CD4-positive, alpha-beta T cell treated with Interleukin-17A for 4 hours (primary cell): ENCODE results near the gene IRF2BPL.

Experiments used
- DNase-seq: peaks from one replicate; pipeline ENCODE4 v3.0.0-alpha.2; 2020; ENCODE audit warnings: mixed read lengths

Gene IRF2BPL

GRCh38 chr14:77009014-77009413 lies 19.5 kb downstream of the IRF2BPL start:
- no peak for DNase-seq

- no peak for DNase-seq
Measured at GRCh38 chr14:77008541-77008940, 20.0 kb downstream of the IRF2BPL start.

- DNase-seq = no peak
Measured at GRCh38 chr14:77007975-77008421, 20.5 kb downstream of the IRF2BPL start.

- DNase-seq = no peak
Measured at GRCh38 chr14:77007183-77007974, 21.1 kb downstream of the IRF2BPL start.

GRCh38 chr14:77006132-77006531 lies 22.4 kb downstream of the IRF2BPL start:
- DNase-seq = no peak

GRCh38 chr14:77005559-77005958 lies 22.9 kb downstream of the IRF2BPL start:
- no peak for DNase-seq

GRCh38 chr14:77004711-77005460 lies 23.6 kb downstream of the IRF2BPL start:
- DNase-seq = no peak

GRCh38 chr14:77003960-77004710 lies 24.4 kb downstream of the IRF2BPL start:
- DNase-seq = no peak

- DNase-seq = no peak
Measured at GRCh38 chr14:77002889-77003288, 25.6 kb downstream of the IRF2BPL start.

GRCh38 chr14:77002335-77002734 lies 26.2 kb downstream of the IRF2BPL start:
- DNase-seq = no peak

GRCh38 chr14:77000340-77001270 lies 27.9 kb downstream of the IRF2BPL start:
- peak; percentile 20 for DNase-seq

- DNase-seq = no peak
Measured at GRCh38 chr14:76998910-76999309, 29.6 kb downstream of the IRF2BPL start.

GRCh38 chr14:76997257-76997970 lies 31.1 kb downstream of the IRF2BPL start:
- no peak for DNase-seq

GRCh38 chr14:76996563-76997146 lies 31.9 kb downstream of the IRF2BPL start:
- no peak for DNase-seq

GRCh38 chr14:76995279-76996035 lies 33.1 kb downstream of the IRF2BPL start:
- DNase-seq = no peak

- no peak for DNase-seq
Measured at GRCh38 chr14:76993752-76994151, 34.8 kb downstream of the IRF2BPL start.

GRCh38 chr14:76990084-76990483 lies 38.4 kb downstream of the IRF2BPL start:
- no peak for DNase-seq

GRCh38 chr14:76987956-76988520 lies 40.5 kb downstream of the IRF2BPL start:
- DNase-seq = no peak

- DNase-seq = no peak
Measured at GRCh38 chr14:76986231-76986565, 42.3 kb downstream of the IRF2BPL start.
